HG02763 (cell line): ENCODE data around the gene TP53INP2.
"Not testable (repeated sequence)": the region's sequence is repeated elsewhere in the genome, so short reads cannot be mapped to it uniquely, and the experiment has no call there.

Source experiments
- ATAC-seq: cut with Tn5 transposase; IDR thresholded peaks from one replicate; pipeline ENCODE4 v1.9.1; 2021; ENCODE audit warnings: mild to moderate bottlenecking, moderate library complexity; ENCODE audit not compliant: unreplicated experiment

TP53INP2 gene

GRCh38 chr20:34705397-34706301, 1.5 kb downstream of the TP53INP2 start:
- ATAC-seq: no peak

GRCh38 chr20:34706302-34706875, 2.2 kb downstream of the TP53INP2 start:
- no peak for ATAC-seq

- ATAC-seq: no peak
Observed at GRCh38 chr20:34706912-34707784, 3.0 kb downstream of the TP53INP2 start.

- ATAC-seq: no peak
Observed at GRCh38 chr20:34708621-34709043, 4.5 kb downstream of the TP53INP2 start.

- peak; percentile 44 for ATAC-seq
Observed at GRCh38 chr20:34709044-34709830, 5.1 kb downstream of the TP53INP2 start.

- ATAC-seq: peak; percentile 36
Observed at GRCh38 chr20:34709831-34710567, 5.9 kb downstream of the TP53INP2 start.

- no peak for ATAC-seq
Observed at GRCh38 chr20:34710568-34710839, 6.4 kb downstream of the TP53INP2 start.

- no peak for ATAC-seq
Observed at GRCh38 chr20:34710861-34711574, 6.9 kb downstream of the TP53INP2 start.

GRCh38 chr20:34711813-34712430, 7.8 kb downstream of the TP53INP2 start:
- no peak for ATAC-seq

- ATAC-seq: no peak
Observed at GRCh38 chr20:34712525-34713192, 8.5 kb downstream of the TP53INP2 start.

GRCh38 chr20:34713194-34713943, 9.2 kb downstream of the TP53INP2 start:
- ATAC-seq: no peak

- ATAC-seq: not testable (repeated sequence)
Observed at GRCh38 chr20:34713944-34714515, 9.9 kb downstream of the TP53INP2 start.

GRCh38 chr20:34715384-34715783, 11.2 kb downstream of the TP53INP2 start:
- ATAC-seq: no peak

GRCh38 chr20:34716921-34717229, 12.7 kb downstream of the TP53INP2 start:
- no peak for ATAC-seq

GRCh38 chr20:34717230-34718095, 13.3 kb downstream of the TP53INP2 start:
- no peak for ATAC-seq

GRCh38 chr20:34719242-34720017, 15.3 kb downstream of the TP53INP2 start:
- peak; percentile 83 for ATAC-seq
